ENCODE data around the gene TIMM21. TPM values are rescaled to one million over a fixed set of nuclear protein-coding genes. Genes with fewer than 3 reads are reported as not detected.

TIMM21 gene
- total RNA-seq, 1 experiment from 2014 or later = 53.2 TPM

GRCh38 chr18:74139888-74140287, 8.4 kb upstream of the TIMM21 start:
- in situ Hi-C loops (cut with HindIII; ENCODE audit: low pct_unique_long_range_greater_than_20kb, low sequenced_read_pairs) = no loop called here
- DNase-seq (ENCODE audit: low read depth, low spot score) = no peak

GRCh38 chr18:74140582-74140981, 7.7 kb upstream of the TIMM21 start:
- DNase-seq (ENCODE audit: low read depth, low spot score) = no peak
- in situ Hi-C loops (cut with HindIII; ENCODE audit: low pct_unique_long_range_greater_than_20kb, low sequenced_read_pairs) = no loop called here

GRCh38 chr18:74141667-74142066, 6.7 kb upstream of the TIMM21 start:
- DNase-seq (ENCODE audit: low read depth, low spot score) = no peak
- in situ Hi-C loops (cut with HindIII; ENCODE audit: low pct_unique_long_range_greater_than_20kb, low sequenced_read_pairs) = no loop called here

GRCh38 chr18:74142252-74142651, 6.1 kb upstream of the TIMM21 start:
- DNase-seq (ENCODE audit: low read depth, low spot score) = no peak
- in situ Hi-C loops (cut with HindIII; ENCODE audit: low pct_unique_long_range_greater_than_20kb, low sequenced_read_pairs) = no loop called here

- in situ Hi-C loops (cut with HindIII; ENCODE audit: low pct_unique_long_range_greater_than_20kb, low sequenced_read_pairs) = no loop called here
- no peak for DNase-seq (ENCODE audit: low read depth, low spot score)
Measured at GRCh38 chr18:74146756-74147155, 1.6 kb upstream of the TIMM21 start.

GRCh38 chr18:74147491-74147778, 888 bp upstream of the TIMM21 start:
- no peak for DNase-seq (ENCODE audit: low read depth, low spot score)
- in situ Hi-C loops (cut with HindIII; ENCODE audit: low pct_unique_long_range_greater_than_20kb, low sequenced_read_pairs) = no loop called here

GRCh38 chr18:74148543-74149070, 284 bp downstream of the TIMM21 start:
- in situ Hi-C loops (cut with HindIII; ENCODE audit: low pct_unique_long_range_greater_than_20kb, low sequenced_read_pairs) = no loop called here
- no peak for DNase-seq (ENCODE audit: low read depth, low spot score)

GRCh38 chr18:74149878-74150277, 1.6 kb downstream of the TIMM21 start:
- DNase-seq (ENCODE audit: low read depth, low spot score) = no peak
- in situ Hi-C loops (cut with HindIII; ENCODE audit: low pct_unique_long_range_greater_than_20kb, low sequenced_read_pairs) = no loop called here

- in situ Hi-C loops (cut with HindIII; ENCODE audit: low pct_unique_long_range_greater_than_20kb, low sequenced_read_pairs) = no loop called here
- DNase-seq (ENCODE audit: low read depth, low spot score) = no peak
Measured at GRCh38 chr18:74152270-74152669, 3.9 kb downstream of the TIMM21 start.

- in situ Hi-C loops (cut with HindIII; ENCODE audit: low pct_unique_long_range_greater_than_20kb, low sequenced_read_pairs) = no loop called here
- no peak for DNase-seq (ENCODE audit: low read depth, low spot score)
Measured at GRCh38 chr18:74152857-74153256, 4.5 kb downstream of the TIMM21 start.

GRCh38 chr18:74153377-74153776, 5.1 kb downstream of the TIMM21 start:
- in situ Hi-C loops (cut with HindIII; ENCODE audit: low pct_unique_long_range_greater_than_20kb, low sequenced_read_pairs) = no loop called here
- no peak for DNase-seq (ENCODE audit: low read depth, low spot score)

- DNase-seq (ENCODE audit: low read depth, low spot score) = no peak
- in situ Hi-C loops (cut with HindIII; ENCODE audit: low pct_unique_long_range_greater_than_20kb, low sequenced_read_pairs) = no loop called here
Measured at GRCh38 chr18:74153793-74154192, 5.5 kb downstream of the TIMM21 start.

GRCh38 chr18:74154716-74155115, 6.4 kb downstream of the TIMM21 start:
- no peak for DNase-seq (ENCODE audit: low read depth, low spot score)
- in situ Hi-C loops (cut with HindIII; ENCODE audit: low pct_unique_long_range_greater_than_20kb, low sequenced_read_pairs) = no loop called here

- no peak for DNase-seq (ENCODE audit: low read depth, low spot score)
- in situ Hi-C loops (cut with HindIII; ENCODE audit: low pct_unique_long_range_greater_than_20kb, low sequenced_read_pairs) = no loop called here
Measured at GRCh38 chr18:74155276-74155675, 7.0 kb downstream of the TIMM21 start.

- no peak for DNase-seq (ENCODE audit: low read depth, low spot score)
- in situ Hi-C loops (cut with HindIII; ENCODE audit: low pct_unique_long_range_greater_than_20kb, low sequenced_read_pairs) = no loop called here
Measured at GRCh38 chr18:74163019-74163660, 14.8 kb downstream of the TIMM21 start.

- DNase-seq (ENCODE audit: low read depth, low spot score) = no peak
- in situ Hi-C loops (cut with HindIII; ENCODE audit: low pct_unique_long_range_greater_than_20kb, low sequenced_read_pairs) = no loop called here
Measured at GRCh38 chr18:74166386-74166785, 18.1 kb downstream of the TIMM21 start.

- no peak for DNase-seq (ENCODE audit: low read depth, low spot score)
- in situ Hi-C loops (cut with HindIII; ENCODE audit: low pct_unique_long_range_greater_than_20kb, low sequenced_read_pairs) = no loop called here
Measured at GRCh38 chr18:74171910-74172606, 23.7 kb downstream of the TIMM21 start.

GRCh38 chr18:74172697-74173433, 24.5 kb downstream of the TIMM21 start:
- in situ Hi-C loops (cut with HindIII; ENCODE audit: low pct_unique_long_range_greater_than_20kb, low sequenced_read_pairs) = no loop called here
- peak; percentile 11 for DNase-seq (ENCODE audit: low read depth, low spot score)

GRCh38 chr18:74173434-74173750, 25.1 kb downstream of the TIMM21 start:
- in situ Hi-C loops (cut with HindIII; ENCODE audit: low pct_unique_long_range_greater_than_20kb, low sequenced_read_pairs) = no loop called here
- no peak for DNase-seq (ENCODE audit: low read depth, low spot score)
